T-cell (primary cell): ENCODE results near the gene NR2F1. TPM values are rescaled to one million over a fixed set of nuclear protein-coding genes. Genes with fewer than 3 reads are reported as not detected.

Experiments used
- ATAC-seq, 4 experiments: fragments of 200-7000 bp in 3 of 4; fragments of 150-1000 bp in 1 of 4; cut with Tn5 transposase; replicated peaks in 1 of 4; 1 replicate in 3 of 4; 2 replicates in 1 of 4; pipeline ENCODE4 v1.10.0; 2021; ENCODE audit warnings: moderate library complexity in 3 of 4, mild to moderate bottlenecking in 2 of 4, moderate number of reproducible peaks in 1 of 4
- CTCF ChIA-PET, 2 donors: fragments of 300-600 bp; sonication (Branson Sonifier 250); formaldehyde crosslinking; loops; one replicate each; lab custom pipeline; 2022; ENCODE audit warnings: antibody characterized with exemption in 2 of 2; lab: Charles Lee
- POLR2A ChIA-PET, 2 donors: fragments of 300-600 bp; sonication (Branson Sonifier 250); formaldehyde crosslinking; loops; one replicate each; lab custom pipeline; 2022; ENCODE audit warnings: antibody characterized with exemption in 2 of 2; lab: Charles Lee
- DNase-seq, 35 experiments: peaks; one replicate each; pipeline versions ENCODE4 v3.0.0 to v3.0.0-alpha.2; 2013 to 2023
- H3K27ac ChIP-seq: one replicate; pipeline ENCODE4 v1.5.1; 2013; ENCODE audit warnings: low read length
- H3K27me3 ChIP-seq, 2 experiments: replicated peaks in 1 of 2; 1 replicate in 1 of 2; 2 replicates in 1 of 2; pipeline versions ENCODE4 v1.6.1 to v1.7.0; 2013; ENCODE audit warnings: low read length in 1 of 2, mixed read lengths in 1 of 2; ENCODE audit not compliant: control insufficient read depth in 2 of 2, insufficient read depth in 2 of 2; ENCODE audit errors: extremely low read depth in 1 of 2
- H3K36me3 ChIP-seq, 2 donors: 1 replicate in 1 of 2; 2 replicates in 1 of 2; pipeline versions ENCODE4 v1.6.1 to v1.7.0; 2013; ENCODE audit warnings: low read length in 1 of 2; ENCODE audit not compliant: control insufficient read depth in 2 of 2, insufficient read depth in 1 of 2; ENCODE audit errors: extremely low read depth in 1 of 2
- H3K4me1 ChIP-seq, 2 experiments: 1 replicate in 1 of 2; 2 replicates in 1 of 2; pipeline versions ENCODE4 v1.6.1 to v1.7.0; 2013; ENCODE audit warnings: low read length in 2 of 2, mixed read lengths in 1 of 2; ENCODE audit not compliant: insufficient read depth in 2 of 2, control insufficient read depth in 1 of 2; ENCODE audit errors: extremely low read depth in 1 of 2
- H3K4me3 ChIP-seq, 2 donors: 1 replicate in 1 of 2; 2 replicates in 1 of 2; pipeline versions ENCODE4 v1.5.1 to v1.7.0; 2013; ENCODE audit warnings: mild to moderate bottlenecking in 2 of 2, low read length in 1 of 2, moderate library complexity in 1 of 2; ENCODE audit not compliant: control insufficient read depth in 1 of 2; ENCODE audit errors: extremely low read depth in 1 of 2
- H3K9me3 ChIP-seq: 2 replicates; pipeline ENCODE4 v1.7.0; 2013
- H3K27ac Mint-ChIP-seq, 2 donors: one replicate each; pipeline ENCODE4 v1.8.0; 2020 to 2021; ENCODE audit warnings: mild to moderate bottlenecking in 2 of 2, mixed read lengths in 2 of 2
- H3K27me3 Mint-ChIP-seq, 2 donors: one replicate each; pipeline ENCODE4 v1.8.0; 2021 to 2022; ENCODE audit warnings: mixed read lengths in 2 of 2
- H3K36me3 Mint-ChIP-seq: one replicate; pipeline ENCODE4 v1.8.0; 2021; ENCODE audit warnings: mixed read lengths
- H3K4me1 Mint-ChIP-seq, 3 donors: one replicate each; pipeline ENCODE4 v1.8.0; 2020 to 2022; ENCODE audit warnings: mixed read lengths in 3 of 3, mild to moderate bottlenecking in 1 of 3
- H3K4me3 Mint-ChIP-seq, 3 donors: one replicate each; pipeline ENCODE4 v1.8.0; 2020 to 2022; ENCODE audit warnings: mild to moderate bottlenecking in 3 of 3, mixed read lengths in 3 of 3, moderate library complexity in 3 of 3
- H3K9me3 Mint-ChIP-seq, 3 donors: one replicate each; pipeline ENCODE4 v1.8.0; 2020 to 2022; ENCODE audit warnings: mixed read lengths in 3 of 3
- WGBS: methylation state at CpG from one replicate; pipeline ENCODE4 v1.1.5; 2013; ENCODE audit warnings: missing lambda C conversion rate; ENCODE audit not compliant: insufficient coverage; 5-methylcytosine and 5-hydroxymethylcytosine counted together
- total RNA-seq, 35 experiments: library from RNA in 6 of 35; stranded (reverse) in 6 of 35; fragments of 120-200 nt in 1 of 35; gene quantifications; one replicate each; pipeline versions ENCODE4 v1.2.1 to v1.2.4 and lab custom pipeline; 2013 to 2026

Gene NR2F1
- total RNA-seq, 5 donors from 2014 or later (not counting 1 experiment from before 2014, with no cell fraction given), result 0.25 to 0.67 (median 0.33) TPM; not detected in 2

DNA sequence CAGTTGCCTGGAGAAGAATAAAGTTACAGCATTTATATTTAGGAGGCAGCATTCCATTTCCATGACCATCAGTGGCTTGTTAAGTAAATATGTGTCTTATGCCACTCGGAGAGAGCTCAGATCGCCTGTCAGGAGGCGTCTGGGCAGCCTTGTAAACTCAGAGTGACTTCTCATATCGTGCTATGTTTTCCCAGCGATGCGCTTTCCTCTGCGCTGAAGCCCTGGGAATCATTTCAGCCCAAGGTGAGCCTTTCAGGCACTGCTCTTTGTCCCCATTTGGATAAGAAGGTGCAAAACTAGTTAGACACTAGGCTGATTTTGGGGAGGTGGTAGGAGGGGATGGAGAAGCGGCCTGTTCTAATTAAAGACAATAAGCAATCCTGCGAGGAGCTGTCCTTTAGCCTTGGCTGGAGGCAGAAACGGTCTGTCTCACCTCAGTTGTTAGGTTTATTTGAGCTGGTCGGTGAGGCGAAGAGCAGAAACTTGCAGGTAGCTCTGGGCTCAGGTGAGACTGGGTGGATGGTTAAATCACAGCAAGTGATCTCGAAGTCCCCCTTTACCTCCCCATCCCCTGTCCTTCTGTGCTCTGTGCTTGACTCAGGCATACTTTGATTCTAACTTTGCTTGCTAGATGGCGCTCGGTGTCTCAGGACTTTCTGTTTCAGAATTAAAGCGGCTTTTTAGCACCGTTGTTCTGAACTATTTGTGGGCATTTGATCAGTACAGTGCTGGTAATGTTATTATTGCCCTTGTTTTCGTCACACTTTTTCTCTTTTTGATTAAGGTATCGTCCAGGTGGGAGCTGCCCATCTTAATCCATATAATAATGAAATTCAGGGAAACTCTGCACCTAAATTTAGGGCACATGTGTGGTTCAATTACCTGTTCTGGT, 24.6 kb downstream of the NR2F1 start:
- Histone ChIP-seq H3K4me1 (peaks cover 2 to 17% of the 10 kb centered on the region in 2 experiments), H3K36me3 (no peaks in the 10 kb centered on the region), H3K4me3 (no peak overlapping the region), H3K27ac (no peak overlapping the region), H3K9me3 (peaks cover 5% of the 10 kb centered on the region), H3K27me3 (peaks cover 46 to 55% of the 10 kb centered on the region in 2 experiments)
- no peak overlapping the region for H3K27ac Mint-ChIP-seq
- H3K9me3 Mint-ChIP-seq, result peaks cover 0 to 15% (median 2%) of the 10 kb centered on the region in 3 donors
- POLR2A ChIA-PET, result interaction anchor here in 1 of 2 donors (0.5 to 0.7 kb wide), 2 partner anchors 34 to 351 kb away, joined by 3 to 10 read pairs; no protein-coding TSS in a partner anchor
- peaks cover 80 to 81% of the 10 kb centered on the region in 2 donors for H3K27me3 Mint-ChIP-seq
- WGBS, result 18% methylated on average over 9 of the region's 19 CpGs
- peaks cover 17 to 22% (median 21%) of the 10 kb centered on the region in 3 donors for H3K4me1 Mint-ChIP-seq
- CTCF ChIA-PET, result interaction anchor here (0.5 to 1.9 kb wide), 8 partner anchors 11 to 1235 kb away, joined by 3 to 9 read pairs (median 4); partner anchors contain the start of gene NR2F1 (in 1 of the 2)
- ATAC-seq (peak; percentile 57 to 79 (median 64)), DNase-seq (peak in 8 of 35 experiments; percentile 25 to 68 (median 30))
- H3K4me3 Mint-ChIP-seq, result peak overlapping the region in 1 of 3 donors; percentile 40
- peaks cover 6% of the 10 kb centered on the region for H3K36me3 Mint-ChIP-seq

GRCh38 chr5:93608855-93609254, 25.8 kb downstream of the NR2F1 start:
- no peak overlapping the region for H3K27ac ChIP-seq
- ChIA-PET POLR2A (no interaction called here), CTCF (interaction anchor here in 1 of 2 donors (0.5 kb wide), 1 partner anchor 26 kb away, joined by 3 read pairs; the partner anchor contains the start of gene NR2F1)
- H3K4me3 Mint-ChIP-seq, result no peak overlapping the region
- no peak overlapping the region for H3K4me3 ChIP-seq
- no peak for ATAC-seq
- peaks cover 15 to 22% (median 20%) of the 10 kb centered on the region in 3 donors for H3K4me1 Mint-ChIP-seq
- peaks cover 0 to 15% (median 2%) of the 10 kb centered on the region in 3 donors for H3K9me3 Mint-ChIP-seq
- 0% methylated on average over 2 of the region's 4 CpGs for WGBS
- H3K36me3 ChIP-seq, result no peaks in the 10 kb centered on the region
- H3K36me3 Mint-ChIP-seq, result peaks cover 6% of the 10 kb centered on the region
- peaks cover 5 to 14% of the 10 kb centered on the region in 2 experiments for H3K4me1 ChIP-seq
- H3K27ac Mint-ChIP-seq, result no peak overlapping the region
- H3K27me3 ChIP-seq, result peaks cover 40 to 47% of the 10 kb centered on the region in 2 experiments
- no peak for DNase-seq
- H3K9me3 ChIP-seq, result peaks cover 5% of the 10 kb centered on the region
- H3K27me3 Mint-ChIP-seq, result peaks cover 82 to 89% of the 10 kb centered on the region in 2 donors

DNA sequence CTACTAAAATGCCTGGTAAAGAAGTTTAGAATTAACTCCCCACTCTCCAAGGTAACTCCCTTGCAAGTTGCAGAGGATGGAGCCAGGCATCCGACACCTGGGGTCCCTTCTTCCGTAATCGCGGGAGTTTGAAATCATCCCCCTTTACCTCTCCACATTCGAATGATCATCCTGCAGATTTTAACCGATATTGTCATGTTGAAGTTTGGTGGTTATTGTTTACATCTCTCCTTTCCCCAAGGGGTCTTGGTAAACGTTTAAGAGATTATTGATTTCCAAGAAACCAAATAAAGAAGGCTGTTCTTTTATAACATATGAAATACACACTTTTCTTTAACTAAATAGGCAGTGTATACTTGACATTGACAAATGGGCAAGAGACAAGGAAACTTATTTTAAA, 26.7 kb downstream of the NR2F1 start:
- peaks cover 38 to 39% of the 10 kb centered on the region in 2 experiments for H3K27me3 ChIP-seq
- no peak overlapping the region for H3K27ac Mint-ChIP-seq
- peaks cover 86 to 93% of the 10 kb centered on the region in 2 donors for H3K27me3 Mint-ChIP-seq
- no CpG with 5 or more reads among the region's 7 CpGs for WGBS
- ChIA-PET CTCF (no interaction called here), POLR2A (interaction anchor here in 1 of 2 donors (0.6 kb wide), 1 partner anchor 10 kb away, joined by 3 read pairs; no protein-coding TSS in a partner anchor)
- H3K4me1 Mint-ChIP-seq, result peaks cover 14 to 18% (median 18%) of the 10 kb centered on the region in 3 donors
- peaks cover 6% of the 10 kb centered on the region for H3K36me3 Mint-ChIP-seq
- ATAC-seq, result no peak
- no peak for DNase-seq
- H3K27ac ChIP-seq, result no peak overlapping the region
- H3K4me1 ChIP-seq, result peaks cover 5 to 13% of the 10 kb centered on the region in 2 experiments
- H3K9me3 ChIP-seq, result peaks cover 5% of the 10 kb centered on the region
- H3K36me3 ChIP-seq, result no peaks in the 10 kb centered on the region
- H3K4me3 Mint-ChIP-seq, result no peak overlapping the region
- no peak overlapping the region for H3K4me3 ChIP-seq
- H3K9me3 Mint-ChIP-seq, result peaks cover 0 to 15% (median 2%) of the 10 kb centered on the region in 3 donors

- peak overlapping the region in 1 of 2 donors; percentile 15 for H3K27ac Mint-ChIP-seq
- H3K9me3 Mint-ChIP-seq, result peaks cover 0 to 15% (median 2%) of the 10 kb centered on the region in 3 donors
Measured at GRCh38 chr5:93610581-93611272, 27.7 kb downstream of the NR2F1 start.

GRCh38 chr5:93611273-93611975, 28.4 kb downstream of the NR2F1 start:
- no peak overlapping the region for H3K4me3 ChIP-seq
- H3K27ac ChIP-seq, result no peak overlapping the region
- H3K36me3 ChIP-seq, result no peaks in the 10 kb centered on the region
- peaks cover 5 to 13% of the 10 kb centered on the region in 2 experiments for H3K4me1 ChIP-seq
- DNase-seq (no peak), ATAC-seq (no peak)
- peaks cover 0 to 15% (median 2%) of the 10 kb centered on the region in 3 donors for H3K9me3 Mint-ChIP-seq
- peaks cover 5% of the 10 kb centered on the region for H3K9me3 ChIP-seq
- peaks cover 13 to 18% (median 13%) of the 10 kb centered on the region in 3 donors for H3K4me1 Mint-ChIP-seq
- peaks cover 72 to 77% of the 10 kb centered on the region in 2 donors for H3K27me3 Mint-ChIP-seq
- H3K4me3 Mint-ChIP-seq, result no peak overlapping the region
- POLR2A ChIA-PET, result no interaction called here
- peaks cover 30 to 32% of the 10 kb centered on the region in 2 experiments for H3K27me3 ChIP-seq
- CTCF ChIA-PET, result no interaction called here
- 10% methylated on average over 5 of the region's 9 CpGs for WGBS
- H3K36me3 Mint-ChIP-seq, result peaks cover 7% of the 10 kb centered on the region
- H3K27ac Mint-ChIP-seq, result peak overlapping the region in 1 of 2 donors; percentile 15

More at GRCh38 chr5:93610581-93611272, 27.7 kb downstream of the NR2F1 start:
- 8% methylated on average over 5 of the region's 17 CpGs for whole genome bisulfite sequencing
- Histone ChIP-seq H3K9me3 (peaks cover 5% of the 10 kb centered on the region), H3K4me1 (peaks cover 5 to 13% of the 10 kb centered on the region in 2 experiments), H3K27me3 (peaks cover 32% of the 10 kb centered on the region in 2 experiments), H3K36me3 (no peaks in the 10 kb centered on the region), H3K27ac (no peak overlapping the region), H3K4me3 (no peak overlapping the region)
- Mint-ChIP-seq H3K4me1 (peaks cover 13 to 18% (median 13%) of the 10 kb centered on the region in 3 donors), H3K27me3 (peaks cover 78 to 84% of the 10 kb centered on the region in 2 donors), H3K4me3 (no peak overlapping the region), H3K36me3 (peaks cover 6% of the 10 kb centered on the region)
- CTCF ChIA-PET, result no interaction called here
- no peak for ATAC-seq
- DNase-seq, result no peak
- POLR2A ChIA-PET, result no interaction called here
